ENCODE data around the gene SHROOM3.
"Not testable (repeated sequence)": the region's sequence is repeated elsewhere in the genome, so short reads cannot be mapped to it uniquely, and the experiment has no call there.

Gene SHROOM3

GRCh38 chr4:76434901-76435527 lies at the start of gene SHROOM3:
Gene SHROOM3 (plus strand): TSS chr4:76435229. CDS start chr4:76436053, 824 bp downstream.
- DNase-seq (ENCODE audit: low read depth): no peak

- no peak for DNase-seq (ENCODE audit: low read depth)
Observed at GRCh38 chr4:76385974-76386373, 49.1 kb upstream of the SHROOM3 start.

DNA sequence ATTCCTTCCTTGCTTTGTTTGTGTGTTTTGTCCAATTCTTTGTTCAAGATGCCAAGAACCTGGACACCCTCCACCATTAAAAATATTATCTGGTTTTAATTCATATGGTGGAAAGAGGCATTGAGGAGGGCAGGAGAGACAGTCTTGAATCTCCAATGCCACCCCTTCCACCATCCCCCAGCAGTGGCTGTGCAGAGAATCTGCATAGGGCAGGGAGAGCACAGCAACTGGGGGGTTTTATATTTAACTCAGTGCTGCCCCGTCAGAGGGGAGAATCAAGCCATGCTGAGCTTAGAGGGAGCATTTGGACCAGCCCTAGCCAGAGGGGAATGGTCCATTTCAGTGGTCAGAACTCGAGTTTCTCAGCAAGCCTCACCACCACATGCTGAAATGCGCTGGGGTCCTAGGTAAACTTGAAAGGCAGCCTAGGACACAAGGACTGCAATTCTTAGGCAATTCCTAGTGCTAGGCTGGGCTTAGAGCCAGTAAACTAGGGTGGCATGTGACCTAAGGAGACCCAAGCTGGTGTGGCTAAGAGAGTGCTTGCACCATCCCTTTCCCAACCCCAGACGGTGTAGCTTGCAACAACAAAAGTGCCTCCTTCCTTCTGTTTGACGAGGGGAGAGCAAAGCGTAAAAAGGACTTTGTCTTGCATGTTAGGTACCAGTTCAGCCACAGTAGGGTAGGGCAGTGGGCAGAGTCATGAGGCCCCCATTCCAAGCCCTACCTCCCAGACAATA lies 48.3 kb upstream of the SHROOM3 start:
- DNase-seq (ENCODE audit: low read depth): no peak

DNA sequence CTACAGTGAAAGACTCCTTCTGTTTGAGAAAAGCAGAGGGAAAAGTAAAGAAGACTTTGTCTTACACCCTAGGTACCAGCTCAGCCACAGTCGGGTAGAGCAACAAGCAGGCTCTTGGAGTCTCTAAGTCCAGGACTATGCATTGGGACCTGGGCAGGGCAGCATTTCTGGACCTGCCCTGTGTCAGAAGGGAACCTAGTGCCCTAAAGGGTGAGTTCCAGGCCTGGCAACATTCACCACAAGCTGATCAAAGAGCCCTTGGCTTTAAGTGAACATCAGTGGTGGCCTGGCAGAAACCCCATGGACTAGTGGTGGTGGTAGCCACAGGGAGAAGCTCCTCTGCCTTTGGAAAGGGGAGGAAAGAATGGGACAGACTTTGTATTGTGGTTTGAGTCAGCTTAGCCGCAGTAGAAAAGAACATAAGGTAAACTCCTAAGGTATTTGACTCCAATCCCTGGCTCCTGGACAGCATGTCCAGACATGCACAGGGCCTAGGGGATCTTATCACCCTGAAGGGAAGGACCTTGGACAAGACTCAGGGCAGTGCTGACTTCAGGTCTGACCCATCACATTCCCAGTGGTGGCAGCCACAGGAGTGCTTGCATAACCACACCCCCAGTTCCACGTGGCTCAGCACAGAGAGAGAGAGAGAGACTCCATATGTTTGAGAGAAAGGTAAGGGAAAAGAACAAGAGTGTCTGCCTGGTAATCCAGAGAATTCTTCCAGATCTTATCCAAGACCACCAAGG lies 46.7 kb upstream of the SHROOM3 start:
- DNase-seq (ENCODE audit: low read depth): no peak

DNA sequence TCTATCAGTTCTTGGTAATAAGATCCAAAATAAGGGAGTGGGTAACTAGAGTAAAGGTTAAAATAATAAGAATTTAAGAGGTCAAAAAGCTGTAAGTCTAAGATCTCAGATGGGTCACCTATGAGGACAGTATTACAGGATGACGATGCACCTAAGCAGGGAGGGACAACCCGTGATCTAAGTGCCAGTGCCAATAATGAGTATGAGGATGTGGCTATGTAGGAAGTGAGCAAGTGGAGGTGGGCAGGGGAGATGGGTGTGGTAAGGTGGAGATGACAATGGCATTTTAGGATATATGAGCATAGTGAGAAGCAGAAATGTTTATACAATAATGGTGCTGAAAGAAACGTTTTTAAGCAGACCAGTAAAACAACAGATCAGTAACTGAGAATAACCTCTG lies 33.4 kb upstream of the SHROOM3 start:
- DNase-seq (ENCODE audit: low read depth): no peak

DNA sequence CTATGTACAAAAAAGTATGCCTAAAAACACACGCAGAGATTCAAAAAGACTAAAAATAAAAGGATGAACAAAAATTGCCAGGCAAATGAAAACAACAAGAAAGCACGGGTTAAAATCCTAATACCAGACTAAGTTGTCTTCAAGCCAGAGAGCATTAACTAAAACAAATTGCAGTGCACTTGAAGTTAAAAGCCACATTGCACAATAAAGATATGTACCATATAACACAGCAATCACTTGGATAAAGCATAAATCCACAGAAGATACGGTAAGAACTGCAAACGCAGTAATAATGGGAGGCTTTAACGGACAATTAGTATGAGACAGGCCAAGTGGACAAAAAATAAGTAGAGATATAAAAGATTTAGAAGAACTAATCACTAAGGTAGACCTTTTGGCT lies 28.9 kb upstream of the SHROOM3 start:
- no peak for DNase-seq (ENCODE audit: low read depth)

DNA sequence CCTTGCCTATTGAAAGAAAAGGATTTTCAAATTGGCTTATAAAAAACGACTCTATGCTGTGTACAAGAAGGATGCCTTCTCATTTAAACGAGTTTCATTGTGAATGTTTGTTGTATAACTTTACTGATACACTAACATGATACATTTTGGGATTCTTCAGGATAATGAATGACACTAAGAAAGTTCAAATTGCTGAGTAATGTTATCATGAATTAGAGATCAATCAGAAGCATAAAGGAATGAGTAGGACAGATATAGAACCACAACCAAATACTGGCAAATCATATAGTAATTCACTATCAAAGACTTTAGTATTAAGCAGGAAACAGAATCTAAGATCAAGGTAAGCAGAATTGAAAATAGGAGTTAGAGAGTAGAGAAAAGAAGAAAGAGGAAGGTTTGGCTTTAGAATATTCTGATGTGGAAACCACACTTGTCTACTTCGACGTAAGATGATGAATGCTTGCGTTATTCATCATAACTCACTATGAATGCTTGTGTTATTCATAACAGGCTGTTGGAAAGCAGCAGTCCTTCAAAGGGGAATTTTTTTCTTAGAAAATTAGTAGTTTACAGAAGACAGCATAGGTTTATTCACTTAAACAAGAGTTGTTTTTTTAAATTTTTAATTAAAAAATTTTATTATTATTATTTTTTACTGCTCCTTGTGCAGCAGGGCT lies 27.4 kb upstream of the SHROOM3 start:
- DNase-seq (ENCODE audit: low read depth): no peak

DNA sequence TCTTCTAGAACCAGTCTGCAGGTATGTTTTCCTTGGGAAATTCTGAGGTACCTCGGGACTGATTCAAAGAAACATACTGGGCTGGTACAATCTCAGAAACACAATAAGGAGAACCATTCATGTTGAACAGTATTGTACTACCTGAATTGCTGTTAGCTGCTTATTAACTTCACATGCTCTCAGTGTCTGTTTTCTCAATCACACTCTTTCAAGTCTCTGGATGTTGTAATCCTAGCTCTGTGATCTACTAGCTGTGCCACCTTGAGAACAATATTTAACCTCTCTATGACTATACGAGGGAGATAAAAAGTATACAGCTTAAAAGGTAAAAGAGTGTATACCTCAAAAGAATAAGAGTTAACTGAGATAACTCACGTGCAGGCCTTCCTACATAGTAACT lies 24.4 kb upstream of the SHROOM3 start:
- no peak for DNase-seq (ENCODE audit: low read depth)

DNA sequence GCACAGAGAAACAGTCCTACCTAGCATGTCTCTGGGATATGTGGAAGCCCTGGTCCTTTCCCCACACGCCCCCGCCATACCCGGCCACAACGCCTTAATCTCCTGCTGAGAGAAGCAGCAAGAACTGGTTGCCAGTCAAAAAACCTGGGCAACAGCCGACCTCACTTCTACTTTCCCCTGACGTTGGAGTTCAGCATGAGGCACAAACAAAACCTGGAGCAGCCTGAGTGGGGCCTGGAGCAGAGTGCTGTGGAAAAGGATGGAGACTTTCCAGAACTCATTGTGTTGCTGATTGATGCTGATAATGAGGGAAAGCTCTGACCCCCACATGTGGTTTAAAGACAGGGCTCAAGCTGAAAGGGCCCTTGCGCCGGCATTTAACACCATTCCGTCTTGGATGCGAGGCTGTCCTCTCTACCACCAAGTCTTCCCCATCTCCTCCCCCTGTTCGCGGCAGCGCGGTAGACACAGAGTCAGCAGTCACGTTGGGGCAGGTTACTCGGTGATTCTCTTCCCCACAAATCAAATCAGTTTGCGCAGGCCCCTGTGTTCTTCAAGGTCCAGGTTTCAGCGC lies 14.8 kb upstream of the SHROOM3 start:
- no peak for DNase-seq (ENCODE audit: low read depth)

GRCh38 chr4:76420762-76421581 lies 14.1 kb upstream of the SHROOM3 start, which contains the start of gene CCDC158:
Gene CCDC158 (minus strand): TSS chr4:76421141. CDS start chr4:76403207, 17,934 bp downstream.
- DNase-seq (ENCODE audit: low read depth): no peak

DNA sequence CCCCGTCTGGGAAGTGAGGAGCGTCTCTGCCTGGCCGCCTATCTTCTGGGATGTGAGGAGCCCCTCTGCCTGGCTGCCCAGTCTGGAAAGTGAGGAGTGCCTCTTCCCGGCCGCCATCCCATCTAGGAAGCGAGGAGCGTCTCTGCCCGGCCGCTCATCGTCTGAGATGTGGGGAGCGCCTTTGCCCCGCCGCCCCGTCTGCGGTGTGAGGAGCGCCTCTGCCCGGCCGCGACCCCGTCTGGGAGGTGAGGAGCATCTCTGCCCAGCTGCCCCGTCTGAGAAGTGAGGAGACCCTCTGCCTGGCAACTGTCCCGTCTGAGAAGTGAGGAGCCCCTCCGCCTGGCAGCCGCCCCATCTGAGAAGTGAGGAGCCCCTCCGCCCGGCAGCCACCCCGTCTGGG lies 11.9 kb upstream of the SHROOM3 start:
- not testable (repeated sequence) for DNase-seq (ENCODE audit: low read depth)

DNA sequence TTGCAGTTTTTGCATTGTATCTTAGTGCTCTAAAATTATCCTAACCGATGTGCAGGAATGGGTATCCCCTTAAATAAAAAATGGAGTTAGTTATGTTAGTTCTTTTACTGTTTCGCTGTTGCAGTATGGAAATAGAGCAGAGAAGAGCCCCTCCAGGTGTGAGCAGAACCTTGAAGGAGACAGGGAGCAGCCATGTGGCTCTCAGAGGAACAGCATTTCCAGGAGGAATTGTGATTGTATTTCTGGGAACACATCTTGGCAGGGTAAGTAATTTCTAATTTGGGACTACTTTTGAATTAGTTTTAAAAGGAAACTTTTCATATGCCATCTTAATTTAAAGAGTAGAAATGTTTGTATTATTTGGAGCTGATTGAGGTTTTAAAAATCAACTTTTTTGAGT lies 8.8 kb upstream of the SHROOM3 start:
- DNase-seq (ENCODE audit: low read depth): no peak

DNA sequence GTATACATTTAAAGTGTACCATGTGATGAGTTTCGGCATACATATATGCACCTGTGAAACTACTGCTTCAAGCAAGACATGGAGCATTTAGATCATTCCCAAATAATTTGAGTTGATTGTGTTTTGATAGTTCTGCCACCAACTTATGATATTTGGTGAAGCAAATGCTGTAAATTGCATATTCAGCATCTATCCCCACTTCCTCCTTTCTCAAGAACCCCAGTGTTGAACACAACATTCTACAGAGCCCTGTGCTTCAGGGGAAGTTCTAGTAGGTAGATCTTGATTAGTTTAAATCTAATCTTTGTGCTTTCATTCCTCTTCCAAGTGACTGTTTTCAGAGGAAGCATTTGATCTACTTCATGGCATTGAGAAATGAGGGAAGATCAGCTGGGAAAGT lies 5.4 kb upstream of the SHROOM3 start:
- no peak for DNase-seq (ENCODE audit: low read depth)

DNA sequence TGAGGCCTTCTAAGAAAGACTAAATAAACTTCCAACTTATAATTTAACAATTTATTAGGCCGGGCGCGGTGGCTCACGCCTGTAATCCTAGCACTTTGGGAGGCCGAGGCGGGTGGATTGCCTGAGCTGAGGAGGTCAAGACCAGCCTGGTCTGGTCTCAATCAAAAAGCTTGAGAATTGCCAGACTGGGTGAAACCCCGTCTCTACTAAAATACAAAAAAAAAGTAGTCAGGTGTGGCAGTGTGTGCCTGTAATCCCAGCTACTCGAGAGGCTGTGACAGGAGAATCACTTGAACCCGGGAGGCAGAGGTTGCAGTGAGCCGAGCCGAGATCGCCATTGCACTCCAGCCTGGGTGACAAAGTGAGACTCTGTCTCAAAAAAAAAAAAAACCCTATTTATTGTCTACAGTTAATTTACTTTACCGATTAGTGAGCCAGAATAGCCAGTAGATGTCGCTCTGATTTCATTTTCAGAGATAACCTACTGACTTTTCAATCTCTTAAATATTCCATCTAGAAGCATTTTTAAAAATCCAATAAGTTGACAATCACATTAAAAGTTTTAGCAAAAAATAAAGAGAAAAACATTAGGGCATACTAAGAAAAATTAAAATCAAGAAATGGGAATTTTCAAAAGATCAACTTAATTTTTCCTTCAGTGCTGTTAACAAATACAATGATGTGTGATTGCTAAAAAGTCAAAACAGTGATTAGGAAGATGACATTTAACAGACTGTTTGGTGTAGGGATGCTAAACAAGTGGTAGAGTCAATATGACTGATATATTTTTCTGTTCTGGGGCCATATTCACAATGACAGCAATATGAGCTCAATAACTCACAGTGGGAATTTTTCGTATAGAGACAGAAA lies 4.3 kb upstream of the SHROOM3 start:
- DNase-seq (ENCODE audit: low read depth): no peak

DNA sequence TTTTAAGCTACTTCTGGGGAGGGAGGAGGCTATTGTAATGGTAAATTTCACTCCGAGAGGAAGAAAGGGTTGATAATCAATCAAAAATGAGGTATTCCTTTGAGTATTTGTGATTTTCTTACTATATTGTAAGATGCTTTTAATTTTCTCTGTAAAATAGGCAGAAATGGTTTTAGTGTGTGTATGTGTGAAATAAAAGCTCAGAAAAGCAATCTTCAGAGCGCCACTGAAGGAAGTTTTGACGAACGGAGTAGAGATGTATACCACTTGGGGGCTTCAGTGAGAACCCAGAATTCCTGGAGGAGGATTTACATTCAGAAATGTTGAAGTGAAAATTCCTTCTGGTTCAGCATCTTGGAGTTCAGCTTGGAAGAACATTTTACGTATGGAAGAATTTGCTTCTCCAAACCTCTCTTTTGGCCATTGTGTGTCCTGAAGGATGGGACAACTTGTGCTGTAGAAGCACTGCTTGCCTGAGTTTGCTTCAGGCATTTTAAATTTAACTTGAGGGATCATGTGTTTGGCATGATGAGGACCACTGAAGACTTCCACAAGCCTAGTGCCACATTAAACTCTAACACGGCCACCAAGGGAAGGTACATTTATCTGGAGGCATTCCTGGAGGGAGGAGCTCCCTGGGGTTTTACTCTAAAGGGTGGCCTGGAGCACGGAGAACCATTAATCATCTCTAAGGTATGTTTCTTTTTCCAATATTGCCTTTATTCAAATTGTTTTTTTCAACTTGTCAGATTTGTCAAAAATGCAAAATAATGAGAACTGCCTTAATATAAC lies 695 bp downstream of the SHROOM3 start:
- no peak for DNase-seq (ENCODE audit: low read depth)

DNA sequence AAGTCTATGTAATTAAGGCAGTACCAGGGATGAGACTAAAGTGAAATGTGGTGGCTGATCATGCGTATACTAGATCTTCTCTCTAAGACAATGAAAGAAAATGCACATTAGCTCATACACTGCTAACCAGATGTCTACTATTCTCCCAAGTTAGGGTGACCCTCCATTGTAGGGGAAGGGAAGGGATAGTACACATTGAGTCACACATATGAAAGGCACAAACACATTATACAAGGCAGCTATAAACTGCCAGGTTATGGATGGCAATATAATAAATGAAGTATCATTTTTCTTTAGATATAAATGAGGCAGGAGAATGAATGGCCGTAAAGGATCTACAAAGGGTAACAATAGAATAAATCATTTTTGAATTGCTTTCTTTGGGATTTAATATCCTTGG lies 4.5 kb downstream of the SHROOM3 start:
- no peak for DNase-seq (ENCODE audit: low read depth)

DNA sequence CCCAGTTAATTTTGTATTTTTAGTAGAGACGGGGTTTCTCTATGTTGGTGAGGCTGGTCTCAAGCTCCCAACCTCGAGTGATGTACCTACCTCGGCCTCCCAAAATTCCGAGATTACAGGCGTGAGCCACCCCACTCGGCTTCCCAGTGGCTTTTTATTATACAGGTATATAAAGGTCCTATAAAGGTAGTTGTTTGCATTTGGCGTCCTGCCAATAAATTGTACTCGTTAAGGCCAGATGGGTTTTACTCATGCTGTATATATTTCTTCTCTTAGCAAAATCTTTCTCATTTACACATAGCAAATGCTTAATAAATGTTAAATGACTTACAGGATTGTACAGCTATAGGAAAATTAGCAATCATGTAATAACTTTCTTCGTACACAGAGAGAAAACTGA lies 6.9 kb downstream of the SHROOM3 start:
- DNase-seq (ENCODE audit: low read depth): no peak

- no peak for DNase-seq (ENCODE audit: low read depth)
Observed at GRCh38 chr4:76442807-76443206, 7.8 kb downstream of the SHROOM3 start.

DNA sequence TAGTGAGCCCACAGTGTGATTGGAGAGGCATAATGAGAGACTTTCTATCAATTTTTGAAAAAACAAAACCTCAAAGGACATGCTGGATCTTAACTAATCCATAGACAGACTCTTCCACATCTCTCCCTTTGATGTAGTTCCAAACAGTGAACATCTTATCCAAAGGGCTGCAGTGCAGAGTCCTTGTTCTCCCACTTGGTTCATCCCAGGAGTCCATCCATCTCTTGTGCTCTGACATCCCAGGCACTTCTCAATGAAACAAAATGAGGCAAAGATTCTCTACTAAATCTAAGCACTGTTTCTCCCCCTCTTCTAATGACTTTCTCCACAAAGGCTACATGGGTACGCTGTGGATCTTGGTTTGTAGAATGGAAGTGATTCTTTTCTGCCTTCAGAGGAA lies 8.3 kb downstream of the SHROOM3 start:
- DNase-seq (ENCODE audit: low read depth): no peak
